HEK293T (cell line): ENCODE data around the gene CALML6.

Experiments used
- CTCF ChIA-PET: fragments of 350-600 bp; formaldehyde crosslinking; extraction: SDS; loops from one replicate; lab custom pipeline; 2021; ENCODE audit warnings: antibody characterized with exemption, inconsistent platforms; lab: Yijun Ruan, JAX
- POLR2A ChIA-PET: fragments of 350-600 bp; formaldehyde crosslinking; extraction: SDS; loops from one replicate; lab custom pipeline; 2020; ENCODE audit warnings: antibody characterized with exemption, inconsistent platforms; lab: Yijun Ruan, JAX
- DNase-seq: peaks from one replicate; pipeline ENCODE4 v3.0.0; 2012; ENCODE audit warnings: mixed read lengths; ENCODE audit errors: extremely low spot score
- ARNT ChIP-seq: fragments of 450-650 bp; IDR thresholded peaks from 2 replicates; pipeline ENCODE4 v1.6.1; 2017; ENCODE audit warnings: mild to moderate bottlenecking
- BHLHE40 ChIP-seq: fragments of 450-650 bp; IDR thresholded peaks from 2 replicates; pipeline ENCODE4 v1.6.1; 2016; ENCODE audit warnings: mild to moderate bottlenecking, moderate library complexity, borderline replicate concordance
- CTBP1 ChIP-seq: fragments of 450-650 bp; IDR thresholded peaks from 2 replicates; pipeline ENCODE4 v1.6.1; 2016; ENCODE audit warnings: borderline replicate concordance
- ELF4 ChIP-seq: fragments of 450-650 bp; IDR thresholded peaks from 2 replicates; pipeline ENCODE4 v1.6.1; 2017; ENCODE audit warnings: antibody characterized with exemption
- FOXA1 ChIP-seq: fragments of 450-650 bp; IDR thresholded peaks from 2 replicates; pipeline ENCODE4 v1.6.1; 2016; ENCODE audit warnings: mild to moderate bottlenecking
- FOXK2 ChIP-seq: fragments of 450-650 bp; IDR thresholded peaks from 2 replicates; pipeline ENCODE4 v1.6.1; 2016; ENCODE audit warnings: mild to moderate bottlenecking
- FOXM1 ChIP-seq: fragments of 450-650 bp; IDR thresholded peaks from 2 replicates; pipeline ENCODE4 v1.6.1; 2017; ENCODE audit warnings: mild to moderate bottlenecking, borderline replicate concordance
- HDGF ChIP-seq: fragments of 450-650 bp; IDR thresholded peaks from 2 replicates; pipeline ENCODE4 v1.6.1; 2017; ENCODE audit warnings: antibody characterized with exemption, borderline replicate concordance
- L3MBTL2 ChIP-seq: fragments of 450-650 bp; conservative IDR thresholded peaks from 2 replicates; pipeline ENCODE4 v1.6.1; 2016; ENCODE audit warnings: mild to moderate bottlenecking
- LEF1 ChIP-seq: fragments of 450-650 bp; IDR thresholded peaks from 2 replicates; pipeline ENCODE4 v1.6.1; 2017; ENCODE audit warnings: mild to moderate bottlenecking, borderline replicate concordance
- NFRKB ChIP-seq: fragments of 450-650 bp; IDR thresholded peaks from 2 replicates; pipeline ENCODE4 v1.6.1; 2016; ENCODE audit warnings: mild to moderate bottlenecking, moderate library complexity
- SP1 ChIP-seq: fragments of 450-650 bp; IDR thresholded peaks from 2 replicates; pipeline ENCODE4 v1.6.1; 2017
- SUZ12 ChIP-seq: fragments of 450-650 bp; IDR thresholded peaks from 2 replicates; pipeline ENCODE4 v1.6.1; 2016; ENCODE audit warnings: mild to moderate bottlenecking
- TARDBP ChIP-seq: fragments of 450-650 bp; IDR thresholded peaks from 2 replicates; pipeline ENCODE4 v1.6.1; 2016
- ZNF384 ChIP-seq: fragments of 450-650 bp; IDR thresholded peaks from 2 replicates; pipeline ENCODE4 v1.6.1; 2016
- TF ChIP-seq, protein P1 (sequence below): fragments of 450-650 bp; IDR thresholded peaks from 2 replicates; pipeline ENCODE4 v1.6.1; 2016

Gene CALML6

DNA sequence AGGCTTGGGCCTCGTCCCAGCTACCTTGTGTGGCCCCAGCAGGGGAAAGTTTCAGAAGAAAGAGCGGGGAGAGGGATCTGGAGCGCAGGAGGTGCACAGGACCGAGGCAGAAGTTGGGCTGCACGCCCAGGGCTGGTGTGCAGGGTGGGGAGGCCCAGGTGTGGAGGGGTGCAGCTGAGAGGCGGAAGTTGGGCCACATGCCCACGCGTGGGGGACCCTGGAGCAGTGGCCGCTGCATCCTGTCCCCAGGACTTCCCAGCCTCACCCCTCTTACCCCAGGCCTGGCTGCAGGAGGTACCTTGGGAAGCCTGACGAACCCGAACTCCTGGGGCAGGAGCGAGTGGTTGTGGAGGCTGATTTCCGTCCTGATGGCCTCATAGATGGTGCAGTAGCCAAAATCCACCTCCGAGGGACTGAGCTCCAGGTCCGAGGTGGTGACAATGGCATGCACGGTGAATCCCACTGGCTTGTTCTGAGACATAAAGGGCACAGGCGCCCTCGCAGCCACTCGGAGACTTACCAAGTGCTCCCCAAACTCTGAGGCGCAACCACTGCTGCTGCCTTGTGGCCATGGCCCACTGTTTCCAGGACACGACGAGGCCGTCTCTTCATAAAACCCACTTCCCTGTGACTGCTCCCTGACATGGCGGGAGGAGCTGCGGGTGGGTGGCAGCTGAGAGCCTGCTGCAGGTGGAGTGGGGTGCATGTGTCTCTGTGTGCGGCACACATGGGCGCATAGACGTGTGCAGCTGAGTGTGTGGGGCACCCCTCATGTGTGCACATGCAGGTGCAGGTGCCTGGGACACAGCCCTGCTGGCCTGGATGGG lies 24.4 kb downstream of the CALML6 start:
- POLR2A ChIA-PET: no interaction called here

DNA sequence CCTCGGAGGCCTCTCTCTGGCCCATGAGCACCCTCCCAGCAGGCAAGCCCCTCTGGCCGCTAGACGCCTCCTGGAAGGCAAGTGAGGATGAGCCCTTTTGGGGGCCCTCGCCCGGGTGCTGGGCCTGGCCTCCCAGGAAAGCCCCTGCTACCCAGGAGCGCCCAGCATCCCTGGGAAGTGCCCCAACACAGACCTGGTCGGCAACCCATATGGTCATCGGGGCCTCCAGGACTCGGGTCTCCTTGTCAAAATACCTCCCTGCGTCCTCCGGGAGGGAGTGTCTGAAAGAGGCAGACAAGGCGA lies 25.0 kb downstream of the CALML6 start:
- ChIA-PET CTCF (interaction anchor here (1.8 kb wide), 1 partner anchor 104 kb away, joined by 10 read pairs; no protein-coding TSS in a partner anchor), POLR2A (no interaction called here)
- no peak for DNase-seq
- TF ChIP-seq, protein P1, sequence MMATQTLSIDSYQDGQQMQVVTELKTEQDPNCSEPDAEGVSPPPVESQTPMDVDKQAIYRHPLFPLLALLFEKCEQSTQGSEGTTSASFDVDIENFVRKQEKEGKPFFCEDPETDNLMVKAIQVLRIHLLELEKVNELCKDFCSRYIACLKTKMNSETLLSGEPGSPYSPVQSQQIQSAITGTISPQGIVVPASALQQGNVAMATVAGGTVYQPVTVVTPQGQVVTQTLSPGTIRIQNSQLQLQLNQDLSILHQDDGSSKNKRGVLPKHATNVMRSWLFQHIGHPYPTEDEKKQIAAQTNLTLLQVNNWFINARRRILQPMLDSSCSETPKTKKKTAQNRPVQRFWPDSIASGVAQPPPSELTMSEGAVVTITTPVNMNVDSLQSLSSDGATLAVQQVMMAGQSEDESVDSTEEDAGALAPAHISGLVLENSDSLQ: no peak
- TF ChIP-seq CTBP1 (no peak), SUZ12 (no peak), TARDBP (no peak), L3MBTL2 (no peak), ELF4 (no peak), FOXM1 (no peak), FOXK2 (no peak), NFRKB (no peak), BHLHE40 (no peak), FOXA1 (no peak), ARNT (no peak), HDGF (no peak), ZNF384 (no peak), LEF1 (no peak), SP1 (no peak)

More for the DNA sequence above, 24.4 kb downstream of the CALML6 start:
- DNase-seq: no peak
- TF ChIP-seq NFRKB (no peak), BHLHE40 (no peak)
- CTCF ChIA-PET: interaction anchor here (1.8 kb wide), 1 partner anchor 105 kb away, joined by 10 read pairs; no protein-coding TSS in a partner anchor

DNA sequence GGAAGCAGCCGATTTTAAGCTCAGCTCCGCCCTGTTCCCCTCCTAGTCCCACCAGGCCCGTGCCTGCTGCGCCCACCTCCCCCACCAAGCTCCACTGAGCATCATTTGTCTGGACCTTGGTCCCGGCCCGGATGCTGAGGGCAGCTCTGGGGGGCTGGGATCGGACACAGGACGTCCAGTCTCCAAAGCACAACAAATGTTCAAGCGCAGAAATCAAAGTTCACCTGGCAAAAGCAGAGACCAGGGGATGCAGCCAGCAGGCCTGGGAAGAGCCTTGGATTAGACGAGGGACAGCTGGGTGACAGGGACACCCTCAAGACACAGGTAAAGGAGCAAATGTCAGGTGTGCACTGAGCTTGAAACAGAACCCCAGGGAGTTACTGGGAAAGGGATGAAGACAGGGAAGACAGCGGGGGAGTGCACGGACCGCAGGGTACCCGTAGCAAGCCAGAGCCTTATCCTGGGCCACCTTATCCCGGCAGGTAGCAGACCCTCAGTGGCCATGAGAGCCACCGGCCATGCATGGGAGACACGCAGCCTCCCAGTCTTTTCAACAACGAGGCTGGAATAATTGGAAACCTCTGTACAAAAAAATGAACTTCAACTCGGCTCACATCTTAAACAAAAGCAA lies 26.3 kb downstream of the CALML6 start:
- TF ChIP-seq SP1 (no peak), SUZ12 (no peak), FOXA1 (no peak), BHLHE40 (no peak), FOXK2 (no peak), TARDBP (no peak), ARNT (no peak), LEF1 (no peak), ZNF384 (no peak), L3MBTL2 (no peak), ELF4 (no peak), FOXM1 (no peak), CTBP1 (no peak), NFRKB (no peak), HDGF (no peak)
- TF ChIP-seq, protein P1: no peak
- no peak for DNase-seq
- CTCF ChIA-PET: interaction anchor here (0.9 to 1.8 kb wide), 2 partner anchors 22 to 103 kb away, joined by 3 to 10 read pairs; partner anchors contain the start of gene TMEM52
- POLR2A ChIA-PET: no interaction called here

DNA sequence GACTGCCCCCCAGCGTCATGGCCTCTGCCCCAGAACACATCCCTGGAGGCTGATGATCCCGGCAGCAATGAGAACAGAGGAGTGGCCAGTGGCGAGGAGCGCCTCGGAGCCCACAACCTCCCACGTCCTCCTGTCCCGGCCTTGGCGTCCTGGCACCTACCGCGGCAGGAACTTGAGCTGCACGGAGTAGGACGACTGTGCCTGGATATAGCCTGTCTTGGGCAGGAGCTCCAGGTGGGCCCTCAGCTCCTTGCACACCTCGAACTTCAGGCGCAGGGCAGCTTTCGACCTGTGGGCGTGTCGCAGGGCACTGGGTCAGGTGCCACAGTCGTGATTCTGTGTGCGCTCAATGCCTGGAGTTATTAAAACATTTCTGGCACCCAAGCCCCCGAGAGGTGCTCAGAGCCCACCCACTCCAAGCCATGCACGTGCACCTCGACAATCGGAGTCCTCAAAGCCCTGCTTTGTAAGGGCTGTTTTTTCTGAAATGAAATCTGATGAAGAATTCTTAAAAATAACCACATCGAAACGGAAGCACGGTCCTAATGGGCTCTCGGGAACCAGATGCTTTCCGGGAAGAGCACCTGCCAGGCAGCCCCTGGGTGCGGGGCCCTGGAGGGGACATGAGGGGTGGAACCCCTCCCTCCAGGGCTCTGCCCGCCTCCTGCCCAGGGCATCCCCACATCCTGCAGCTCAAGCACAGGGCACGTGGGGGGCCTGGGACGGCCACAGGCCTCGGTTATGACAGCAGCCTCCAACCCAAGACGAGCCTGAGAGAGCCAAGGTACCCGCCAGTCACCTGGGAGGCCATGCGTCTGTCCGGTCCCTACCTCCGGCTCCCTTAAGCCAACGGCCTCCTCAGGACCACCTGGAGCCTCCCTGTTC lies 27.1 kb downstream of the CALML6 start:
- ChIA-PET POLR2A (no interaction called here), CTCF (interaction anchor here (0.6 to 0.9 kb wide), 2 partner anchors 23 to 113 kb away, joined by 3 to 8 read pairs; partner anchors contain the start of gene TMEM52)
- DNase-seq: no peak
- TF ChIP-seq L3MBTL2 (no peak), TARDBP (no peak), SUZ12 (no peak), NFRKB (no peak), FOXK2 (no peak), ELF4 (no peak), FOXM1 (no peak), HDGF (no peak), BHLHE40 (no peak), FOXA1 (no peak), SP1 (no peak), LEF1 (no peak), ARNT (no peak), ZNF384 (no peak), CTBP1 (no peak)
- TF ChIP-seq, protein P1: no peak
